ENCODE results near the gene VSTM2L.

Gene VSTM2L

DNA sequence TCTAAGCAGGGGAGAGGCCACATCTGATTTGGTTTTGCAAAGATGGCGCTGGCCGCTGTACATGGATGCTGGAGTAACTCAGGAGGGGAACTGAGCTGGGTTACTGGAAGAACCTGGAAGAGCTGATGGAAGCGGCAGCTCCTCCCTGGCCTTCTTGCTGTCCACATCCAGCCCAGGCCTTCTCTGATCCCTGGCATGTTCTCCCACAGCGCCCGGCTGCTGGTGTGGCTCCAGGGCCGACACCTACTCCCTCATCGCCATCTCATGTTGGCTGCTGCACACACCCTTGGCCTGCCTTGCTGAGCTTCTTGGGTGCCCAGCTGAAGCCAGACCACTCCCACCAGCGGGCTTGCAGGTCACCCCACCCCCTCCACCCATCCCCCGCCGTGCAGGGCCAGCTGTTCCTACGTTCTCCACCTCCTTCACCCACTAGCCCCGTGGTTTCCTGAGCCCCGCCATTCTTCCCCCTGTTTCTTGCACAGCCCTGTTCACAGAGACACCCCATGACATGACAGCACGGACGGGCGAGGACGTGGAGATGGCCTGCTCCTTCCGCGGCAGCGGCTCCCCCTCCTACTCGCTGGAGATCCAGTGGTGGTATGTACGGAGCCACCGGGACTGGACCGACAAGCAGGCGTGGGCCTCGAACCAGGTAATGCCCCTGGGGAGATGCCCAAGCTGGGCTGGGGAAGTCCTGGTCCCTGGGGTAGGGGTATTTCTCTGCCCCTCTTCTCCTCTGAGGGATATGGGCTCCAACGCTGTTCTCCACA lies 28.4 kb downstream of the VSTM2L start:
- no peaks in the 10 kb centered on the region for H3K36me3 ChIP-seq (ENCODE audit: insufficient read depth, low read length)
- H3K4me1 ChIP-seq (ENCODE audit: insufficient read depth, low read length): peaks cover 4% of the 10 kb centered on the region; the same call in 1 of the 2 replicates
- H3K9ac ChIP-seq (ENCODE audit: low read depth, low read length): no peak overlapping the region
- no peaks in the 10 kb centered on the region for H3K9me3 ChIP-seq (ENCODE audit: control insufficient read depth, insufficient read depth, low read length)

DNA sequence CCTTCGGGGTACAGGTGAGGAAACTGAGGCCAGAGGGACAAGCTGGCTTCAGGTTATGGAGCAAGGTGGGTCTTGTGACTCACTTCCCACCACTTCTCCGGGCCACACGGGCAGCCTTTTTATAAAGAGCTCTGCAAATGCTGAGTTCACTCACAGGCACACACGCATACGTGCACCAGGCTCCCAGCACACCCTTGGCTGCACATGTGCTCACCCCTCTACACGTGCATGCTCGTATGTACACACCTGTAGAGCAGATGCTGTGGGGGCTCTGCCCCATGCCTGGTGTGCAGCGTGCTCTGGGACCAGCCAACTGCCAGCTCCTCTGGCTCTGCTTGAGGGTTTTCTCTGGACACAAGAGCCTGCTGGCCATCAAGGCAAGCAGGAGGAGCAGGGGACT lies 29.1 kb downstream of the VSTM2L start:
- no peaks in the 10 kb centered on the region for H3K9me3 ChIP-seq (ENCODE audit: control insufficient read depth, insufficient read depth, low read length)
- H3K9ac ChIP-seq (ENCODE audit: low read depth, low read length): no peak overlapping the region
- no peaks in the 10 kb centered on the region for H3K36me3 ChIP-seq (ENCODE audit: insufficient read depth, low read length)
- peaks cover 4% of the 10 kb centered on the region; the same call in 1 of the 2 replicates for H3K4me1 ChIP-seq (ENCODE audit: insufficient read depth, low read length)

DNA sequence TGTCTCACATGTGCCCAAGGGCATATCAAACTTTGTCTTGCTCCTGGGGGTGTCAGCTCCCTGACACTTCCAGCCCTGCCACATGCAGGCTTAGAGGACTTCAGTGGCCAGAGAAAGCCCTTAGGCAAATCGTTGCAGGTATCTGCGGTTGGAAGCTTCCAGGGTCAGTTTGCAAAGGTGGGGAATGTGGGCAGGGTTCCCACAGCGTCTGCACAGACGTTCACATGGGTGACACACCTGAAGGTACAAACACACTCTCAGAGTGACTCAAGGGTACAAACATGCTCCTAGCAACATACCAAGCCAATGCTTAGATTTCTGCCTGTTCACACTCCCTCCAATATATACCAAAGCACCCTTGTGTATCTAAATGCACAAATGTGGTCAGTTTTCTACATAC lies 30.0 kb downstream of the VSTM2L start:
- no peaks in the 10 kb centered on the region for H3K36me3 ChIP-seq (ENCODE audit: insufficient read depth, low read length)

DNA sequence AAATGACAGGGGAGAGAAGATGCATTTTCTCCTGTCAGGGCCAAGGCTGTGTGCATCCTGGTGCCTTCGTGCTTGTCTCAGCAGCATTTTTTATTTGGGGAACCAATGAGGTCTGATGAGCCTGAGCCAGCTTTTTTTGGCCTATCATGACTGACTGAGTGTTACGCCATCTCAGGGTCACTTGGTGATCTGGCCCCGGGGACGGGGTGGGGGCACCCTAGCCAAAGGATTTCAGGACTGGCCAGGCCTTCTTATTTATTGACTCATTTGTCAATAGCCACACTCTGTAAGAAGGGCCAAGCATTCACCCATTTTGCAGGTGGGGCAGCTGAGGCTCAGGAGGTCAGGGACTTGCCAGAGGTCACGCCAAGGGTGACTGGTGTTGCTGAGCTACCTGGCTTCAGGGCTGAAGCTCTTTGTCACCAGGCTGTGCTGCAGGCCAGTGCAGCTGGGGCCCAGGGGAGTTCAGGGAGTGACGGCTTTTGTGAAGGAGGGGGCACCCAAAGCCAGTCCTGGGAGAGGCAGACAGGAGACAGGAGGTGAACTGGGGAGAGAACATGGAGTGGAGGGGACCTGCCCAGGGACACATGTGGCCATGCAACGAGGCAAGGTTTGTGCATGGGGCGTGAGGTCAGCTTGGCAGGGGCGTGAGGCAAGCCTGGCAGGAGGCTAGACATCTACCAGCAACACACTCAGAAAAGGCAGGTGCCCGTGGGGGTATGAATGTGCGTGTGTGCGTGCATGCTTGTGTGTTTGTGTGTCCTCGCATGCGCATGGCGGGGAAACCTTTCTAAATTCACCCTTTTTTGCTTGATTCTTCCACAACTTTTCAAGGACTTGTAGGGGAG lies 31.1 kb downstream of the VSTM2L start:
- Histone ChIP-seq H3K9ac (ENCODE audit: low read depth, low read length) (no peak overlapping the region), H3K9me3 (ENCODE audit: control insufficient read depth, insufficient read depth, low read length) (no peaks in the 10 kb centered on the region), H3K4me1 (ENCODE audit: insufficient read depth, low read length) (peaks cover 4% of the 10 kb centered on the region; the same call in 1 of the 2 replicates), H3K36me3 (ENCODE audit: insufficient read depth, low read length) (no peaks in the 10 kb centered on the region)

More for the DNA sequence above, 30.0 kb downstream of the VSTM2L start:
- H3K9ac ChIP-seq (ENCODE audit: low read depth, low read length): no peak overlapping the region
- peaks cover 4% of the 10 kb centered on the region; the same call in 1 of the 2 replicates for H3K4me1 ChIP-seq (ENCODE audit: insufficient read depth, low read length)
- H3K9me3 ChIP-seq (ENCODE audit: control insufficient read depth, insufficient read depth, low read length): no peaks in the 10 kb centered on the region

DNA sequence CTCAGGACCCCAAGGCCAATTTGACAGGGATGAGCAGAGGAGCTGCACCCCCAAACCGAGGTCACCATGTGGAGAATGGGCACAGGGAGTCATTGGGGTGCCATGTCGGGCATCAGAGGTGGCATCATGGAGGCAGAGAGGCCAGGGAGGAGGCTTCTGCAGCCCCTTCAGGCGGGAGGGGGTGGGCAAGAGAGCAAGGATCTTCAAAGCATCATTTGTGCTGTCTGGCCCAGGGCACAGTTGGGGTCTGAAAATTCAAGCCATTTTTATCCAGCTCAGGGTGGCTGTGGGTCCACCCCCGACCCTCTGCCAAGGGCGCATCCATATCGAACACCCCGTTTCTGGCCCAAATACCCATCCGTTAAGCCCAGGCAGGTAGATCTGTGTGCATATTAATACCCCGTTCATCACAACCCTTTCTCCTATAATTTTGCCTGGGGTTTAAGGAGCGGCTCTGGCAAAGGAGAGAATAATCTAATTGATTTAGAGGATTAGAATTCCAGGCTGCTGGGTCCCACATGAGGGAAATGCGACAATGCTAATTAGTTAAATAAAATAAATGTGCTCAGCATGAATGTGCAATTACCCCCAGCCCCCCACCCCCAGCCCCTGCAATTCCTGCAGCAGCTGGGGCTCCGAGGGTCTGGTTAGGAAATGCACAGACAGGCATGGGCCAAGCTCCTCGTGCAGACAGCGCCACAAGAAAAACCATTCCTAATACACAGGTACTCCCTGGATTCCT lies 31.9 kb downstream of the VSTM2L start:
- Histone ChIP-seq H3K9me3 (ENCODE audit: control insufficient read depth, insufficient read depth, low read length) (no peaks in the 10 kb centered on the region), H3K36me3 (ENCODE audit: insufficient read depth, low read length) (no peaks in the 10 kb centered on the region), H3K9ac (ENCODE audit: low read depth, low read length) (no peak overlapping the region), H3K4me1 (ENCODE audit: insufficient read depth, low read length) (peaks cover 4% of the 10 kb centered on the region; the same call in 1 of the 2 replicates)

DNA sequence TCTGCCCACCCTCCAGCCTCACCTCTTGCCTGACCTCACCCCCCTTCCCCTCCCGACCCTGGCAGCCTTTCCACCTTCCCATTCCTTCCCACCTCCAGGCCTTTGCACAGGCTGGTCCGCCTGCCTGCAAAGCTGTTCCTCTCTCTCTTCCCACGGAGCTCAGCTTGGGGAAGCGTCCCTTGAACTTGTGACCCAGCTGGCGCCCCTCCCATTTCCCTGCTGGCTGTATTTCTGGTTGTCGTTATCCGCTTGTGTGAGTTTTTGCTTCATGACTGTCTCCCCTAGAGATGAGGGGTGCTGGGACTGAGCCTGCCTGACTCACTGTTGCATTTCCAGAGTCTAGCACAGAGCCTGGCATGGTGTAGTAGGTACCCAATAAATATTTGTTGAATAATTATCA lies 32.5 kb downstream of the VSTM2L start:
- Histone ChIP-seq H3K9ac (ENCODE audit: low read depth, low read length) (no peak overlapping the region), H3K36me3 (ENCODE audit: insufficient read depth, low read length) (no peaks in the 10 kb centered on the region), H3K9me3 (ENCODE audit: control insufficient read depth, insufficient read depth, low read length) (no peaks in the 10 kb centered on the region), H3K4me1 (ENCODE audit: insufficient read depth, low read length) (peaks cover 4% of the 10 kb centered on the region; the same call in 1 of the 2 replicates)

DNA sequence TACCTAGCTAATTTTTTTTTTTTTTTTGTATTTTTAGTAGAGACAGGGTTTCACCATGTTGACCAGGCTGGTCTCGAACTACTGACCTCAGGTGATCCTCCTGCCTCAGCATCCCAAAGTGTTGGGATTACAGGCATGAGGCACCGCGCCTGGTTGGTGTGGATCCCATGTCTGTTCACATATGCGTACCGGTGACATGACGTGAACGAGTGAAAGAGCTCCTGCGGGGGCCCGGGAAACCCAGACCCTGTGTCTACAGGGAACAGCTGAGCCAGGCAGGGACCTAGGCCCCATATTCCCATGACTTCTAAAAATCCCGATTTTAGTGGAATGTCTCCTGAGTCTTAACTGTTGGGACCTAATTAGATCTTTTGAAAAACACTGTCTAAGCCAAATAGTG lies 33.1 kb downstream of the VSTM2L start:
- H3K9me3 ChIP-seq (ENCODE audit: control insufficient read depth, insufficient read depth, low read length): no peaks in the 10 kb centered on the region
- no peak overlapping the region for H3K9ac ChIP-seq (ENCODE audit: low read depth, low read length)
- no peaks in the 10 kb centered on the region for H3K36me3 ChIP-seq (ENCODE audit: insufficient read depth, low read length)
- H3K4me1 ChIP-seq (ENCODE audit: insufficient read depth, low read length): peaks cover 4% of the 10 kb centered on the region; the same call in 1 of the 2 replicates

DNA sequence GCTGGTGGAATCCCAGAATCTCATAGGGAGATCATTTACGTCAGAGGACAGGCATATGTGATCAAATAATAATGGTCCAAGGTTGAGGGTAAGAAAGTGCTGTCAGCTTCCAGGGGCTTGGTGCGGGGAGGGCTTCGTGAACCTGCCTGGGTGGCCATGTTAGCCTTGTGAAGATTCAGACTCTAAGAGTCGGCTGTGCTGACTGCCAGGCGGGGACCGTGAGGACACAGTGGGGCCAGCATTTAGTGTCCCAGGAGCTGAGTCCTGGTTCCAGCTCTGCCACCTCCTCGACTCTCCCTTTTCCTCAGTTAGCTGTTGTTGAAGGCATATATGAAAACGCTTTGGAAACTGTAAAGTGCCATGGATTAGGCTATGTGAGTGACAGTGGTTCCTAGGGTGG lies 33.5 kb downstream of the VSTM2L start:
- Histone ChIP-seq H3K4me1 (ENCODE audit: insufficient read depth, low read length) (peaks cover 4% of the 10 kb centered on the region; the same call in 1 of the 2 replicates), H3K36me3 (ENCODE audit: insufficient read depth, low read length) (no peaks in the 10 kb centered on the region)

DNA sequence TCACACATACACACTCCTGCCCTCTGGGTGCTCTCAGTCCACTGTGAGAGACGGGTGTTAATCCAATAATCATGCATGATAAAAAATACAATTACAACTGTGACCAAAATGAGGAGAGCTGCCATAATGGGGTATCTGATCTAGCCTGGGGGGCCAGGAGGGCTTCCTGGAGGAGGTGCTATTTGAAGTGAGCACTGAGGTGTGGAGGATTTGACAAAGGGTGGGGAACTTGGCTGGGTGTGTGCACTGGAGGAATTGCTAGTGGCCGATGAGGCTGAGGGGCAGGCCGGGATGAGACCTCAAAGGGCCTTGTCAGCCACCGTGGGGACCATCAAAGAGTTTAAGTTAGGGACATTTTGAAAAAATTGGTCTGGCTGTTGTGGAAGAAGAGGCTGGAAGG lies 34.8 kb downstream of the VSTM2L start:
- Histone ChIP-seq H3K9ac (ENCODE audit: low read depth, low read length) (no peak overlapping the region), H3K36me3 (ENCODE audit: insufficient read depth, low read length) (no peaks in the 10 kb centered on the region), H3K9me3 (ENCODE audit: control insufficient read depth, insufficient read depth, low read length) (no peaks in the 10 kb centered on the region)

More for the DNA sequence above, 33.5 kb downstream of the VSTM2L start:
- Histone ChIP-seq H3K9ac (ENCODE audit: low read depth, low read length) (no peak overlapping the region), H3K9me3 (ENCODE audit: control insufficient read depth, insufficient read depth, low read length) (no peaks in the 10 kb centered on the region)

DNA sequence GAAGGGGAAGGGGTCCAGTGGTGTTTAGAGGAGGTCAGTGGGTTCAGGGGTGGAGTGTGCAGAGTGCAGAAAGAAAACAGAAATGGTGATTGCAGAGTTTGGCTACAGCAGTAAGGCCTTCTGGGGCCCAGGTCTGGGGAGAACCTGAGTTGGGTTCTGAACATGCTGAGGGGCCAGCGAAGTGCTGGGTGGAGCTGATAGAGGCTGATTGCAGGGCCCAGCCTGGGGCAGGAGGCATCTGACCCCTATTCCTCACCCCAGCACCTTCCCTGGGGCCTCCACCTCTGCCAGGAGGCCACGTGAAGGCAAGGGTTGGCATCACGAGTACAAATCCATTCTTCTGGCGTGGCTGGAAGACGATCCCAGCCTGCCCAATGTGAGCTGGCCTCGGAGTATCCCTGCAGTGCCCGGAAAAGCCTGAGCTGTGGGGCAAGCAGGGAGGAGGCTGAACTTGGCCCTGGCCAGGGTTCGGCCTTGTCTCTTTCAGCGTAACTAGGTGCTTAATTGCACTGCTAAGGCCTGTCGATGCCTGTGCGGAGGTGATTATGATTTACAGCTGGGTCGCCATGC lies 35.3 kb downstream of the VSTM2L start:
- no peak overlapping the region for H3K9ac ChIP-seq (ENCODE audit: low read depth, low read length)
- H3K4me1 ChIP-seq (ENCODE audit: insufficient read depth, low read length): no peaks in the 10 kb centered on the region
- no peaks in the 10 kb centered on the region for H3K36me3 ChIP-seq (ENCODE audit: insufficient read depth, low read length)
- H3K9me3 ChIP-seq (ENCODE audit: control insufficient read depth, insufficient read depth, low read length): no peaks in the 10 kb centered on the region

More for the DNA sequence above, 34.8 kb downstream of the VSTM2L start:
- peaks cover 4% of the 10 kb centered on the region; the same call in 1 of the 2 replicates for H3K4me1 ChIP-seq (ENCODE audit: insufficient read depth, low read length)

DNA sequence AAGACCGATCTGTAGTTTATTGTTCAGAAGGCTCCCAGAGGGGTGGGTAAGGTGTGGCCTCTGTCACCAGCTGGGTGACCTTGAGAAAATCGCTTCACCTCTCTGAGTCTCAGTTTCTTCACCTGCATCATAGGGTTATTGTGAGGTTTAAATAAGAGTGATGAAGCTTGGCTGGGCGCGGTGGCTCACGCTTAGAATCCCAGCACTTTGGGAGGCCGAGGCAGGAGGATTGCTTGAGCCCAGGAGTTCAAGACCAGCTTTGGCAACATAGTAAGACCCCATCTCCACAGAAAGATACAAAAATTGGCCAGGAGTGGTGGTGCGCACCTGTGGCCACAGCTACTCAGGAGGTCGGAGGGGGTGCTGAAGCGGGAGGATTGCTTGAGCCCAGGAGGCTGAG lies 36.0 kb downstream of the VSTM2L start:
- H3K9ac ChIP-seq (ENCODE audit: low read depth, low read length): no peak overlapping the region
- no peaks in the 10 kb centered on the region for H3K4me1 ChIP-seq (ENCODE audit: insufficient read depth, low read length)
- no peaks in the 10 kb centered on the region for H3K9me3 ChIP-seq (ENCODE audit: control insufficient read depth, insufficient read depth, low read length)
- no peaks in the 10 kb centered on the region for H3K36me3 ChIP-seq (ENCODE audit: insufficient read depth, low read length)

DNA sequence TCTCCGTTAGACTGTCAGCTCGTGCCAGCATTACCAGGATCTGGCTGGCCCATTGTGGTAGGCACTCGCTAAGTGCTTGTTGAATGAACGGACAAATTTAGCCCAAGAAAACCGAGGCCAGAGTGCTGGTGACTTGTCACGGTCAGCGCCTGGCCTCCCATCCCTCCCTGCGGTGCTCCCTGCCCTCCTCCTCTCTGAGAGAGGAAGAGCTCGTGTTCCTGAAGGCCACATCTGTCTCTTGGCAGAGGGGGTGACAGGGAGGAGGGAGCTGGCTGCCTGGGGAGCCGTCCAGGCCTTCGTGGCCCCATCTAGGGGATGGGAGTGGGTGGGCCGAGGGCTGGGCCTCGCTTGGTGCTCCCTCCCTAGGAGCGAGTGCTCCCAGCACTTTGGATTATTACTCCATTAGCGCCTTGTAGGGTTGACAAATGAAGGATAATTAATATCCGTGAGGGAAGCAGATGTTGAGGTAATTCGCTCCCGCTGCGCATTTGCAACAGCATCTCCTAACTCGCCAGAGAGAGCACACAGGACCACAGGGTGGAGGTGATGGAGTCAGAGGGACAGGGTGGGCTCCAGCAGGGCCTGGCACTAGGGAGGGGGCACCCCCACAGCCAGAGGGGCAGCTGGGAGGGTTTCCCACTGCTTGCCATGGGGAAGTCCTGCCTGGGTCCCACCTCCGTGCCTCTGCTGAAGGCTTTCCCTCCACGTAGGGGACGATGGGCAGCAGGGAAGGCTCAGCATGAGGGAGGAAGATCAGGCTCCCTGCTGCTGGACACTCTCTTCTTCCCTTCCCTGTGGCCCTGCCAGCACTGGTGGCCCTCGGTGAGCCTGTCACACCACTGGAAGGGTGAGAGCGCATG lies 37.0 kb downstream of the VSTM2L start:
- H3K9ac ChIP-seq (ENCODE audit: low read depth, low read length): no peak overlapping the region
- H3K4me1 ChIP-seq (ENCODE audit: insufficient read depth, low read length): no peaks in the 10 kb centered on the region
- H3K36me3 ChIP-seq (ENCODE audit: insufficient read depth, low read length): no peaks in the 10 kb centered on the region
- no peaks in the 10 kb centered on the region for H3K9me3 ChIP-seq (ENCODE audit: control insufficient read depth, insufficient read depth, low read length)

DNA sequence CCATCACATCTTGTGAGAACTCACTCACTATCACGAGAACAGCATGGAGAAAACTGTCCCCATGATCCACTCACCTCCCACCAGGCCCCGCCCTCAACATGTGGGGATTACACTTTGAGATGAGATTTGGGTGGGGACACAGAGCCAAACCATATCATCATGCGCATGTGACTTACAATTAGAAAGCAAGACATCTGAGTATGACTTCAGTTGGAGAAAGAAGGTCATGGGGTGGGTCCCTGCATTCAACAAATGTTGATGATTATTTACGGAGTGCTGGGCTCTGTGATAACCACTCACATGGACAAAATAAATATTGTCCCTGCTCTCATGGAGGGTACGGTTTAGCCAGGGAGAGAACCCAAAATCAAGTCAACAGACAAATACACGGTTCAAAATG lies 37.9 kb downstream of the VSTM2L start:
- no peaks in the 10 kb centered on the region for H3K4me1 ChIP-seq (ENCODE audit: insufficient read depth, low read length)
- H3K9ac ChIP-seq (ENCODE audit: low read depth, low read length): no peak overlapping the region
- no peaks in the 10 kb centered on the region for H3K36me3 ChIP-seq (ENCODE audit: insufficient read depth, low read length)
- H3K9me3 ChIP-seq (ENCODE audit: control insufficient read depth, insufficient read depth, low read length): no peaks in the 10 kb centered on the region
